ENCODE measurements around the gene ARL10. TPM values are rescaled to one million over a fixed set of nuclear protein-coding genes. Genes with fewer than 3 reads are reported as not detected.

Gene ARL10
- total RNA-seq, 1 experiment from 2014 or later, result 0.05 TPM

DNA sequence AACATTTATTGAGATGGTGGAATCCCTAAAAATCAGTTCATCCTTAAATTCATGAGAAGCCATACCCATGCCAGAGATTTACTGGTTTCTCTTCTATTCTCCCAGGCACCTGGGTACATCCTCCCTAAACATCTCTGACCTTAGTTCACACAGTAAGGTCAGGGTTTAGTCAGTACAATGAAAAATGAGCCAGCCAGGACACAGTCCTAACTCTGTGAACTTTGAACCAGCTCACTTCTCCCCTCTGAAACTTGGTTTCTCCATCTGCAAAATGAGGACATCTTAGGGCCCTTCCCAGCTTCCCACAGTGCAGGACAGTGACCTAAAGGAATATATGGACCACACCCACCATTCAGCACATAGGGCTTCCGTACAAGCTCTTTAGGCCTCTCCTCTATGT lies 21.2 kb downstream of the ARL10 start:
- no peak overlapping the region for H3K9ac ChIP-seq (ENCODE audit: low read length)
- ATAC-seq (no peak), DNase-seq (ENCODE audit: low read depth, low spot score) (no peak)
- no peak overlapping the region for H3K27ac ChIP-seq (ENCODE audit: low read depth, low read length)
- H3K4me3 ChIP-seq (replicated peaks in 1 of 2; ENCODE audit: low read depth in 1 of 2, low read length in 2 of 2), result peak overlapping the region in 1 of 2 experiments; percentile 78; a peak in 1 of 4 replicates
- H3K4me1 ChIP-seq (ENCODE audit: control insufficient read depth in 1 of 2, insufficient read depth in 2 of 2, low read length in 2 of 2), result peaks cover 11 to 22% of the 10 kb centered on the region in 2 experiments; a peak in 3 of 4 replicates
- peaks cover 64% of the 10 kb centered on the region for H3K79me2 ChIP-seq (ENCODE audit: insufficient read depth, low read length)
- H2AFZ ChIP-seq (ENCODE audit: low read depth, low read length, poor library complexity, severe bottlenecking), result no peak overlapping the region
- H3K9me3 ChIP-seq (ENCODE audit: control insufficient read depth in 1 of 2, insufficient read depth in 1 of 2, low read depth in 1 of 2, low read length in 2 of 2), result no peaks in the 10 kb centered on the region
- H3K36me3 ChIP-seq (ENCODE audit: control insufficient read depth in 1 of 2, insufficient read depth in 2 of 2, low read length in 2 of 2), result peaks cover 25 to 66% of the 10 kb centered on the region in 2 experiments; a peak in 3 of 4 replicates
- RAD21 ChIA-PET (ENCODE audit: low non-redundant PET in 1 of 2, low total read pairs in 2 of 2, uncharacterized antibody in 2 of 2, unreplicated experiment in 2 of 2), result no interaction called here
- intact Hi-C loops (cut with micrococcal nuclease), result no loop called here
- peaks cover 13% of the 10 kb centered on the region; the same call in 1 of the 2 replicates for H4K20me1 ChIP-seq (ENCODE audit: insufficient read depth)
- peak overlapping the region; percentile 86 for H3K4me2 ChIP-seq (ENCODE audit: low read length)
- POLR2A ChIA-PET, result no interaction called here
- CTCF ChIA-PET, result no interaction called here
- no peaks in the 10 kb centered on the region for H3K9me2 ChIP-seq (ENCODE audit: insufficient read depth)
- no peaks in the 10 kb centered on the region for H3K27me3 ChIP-seq (ENCODE audit: insufficient read depth, low read length)
- BruUV-seq (replicated peaks), result no TSS peak
- TF ChIP-seq, protein P1, sequence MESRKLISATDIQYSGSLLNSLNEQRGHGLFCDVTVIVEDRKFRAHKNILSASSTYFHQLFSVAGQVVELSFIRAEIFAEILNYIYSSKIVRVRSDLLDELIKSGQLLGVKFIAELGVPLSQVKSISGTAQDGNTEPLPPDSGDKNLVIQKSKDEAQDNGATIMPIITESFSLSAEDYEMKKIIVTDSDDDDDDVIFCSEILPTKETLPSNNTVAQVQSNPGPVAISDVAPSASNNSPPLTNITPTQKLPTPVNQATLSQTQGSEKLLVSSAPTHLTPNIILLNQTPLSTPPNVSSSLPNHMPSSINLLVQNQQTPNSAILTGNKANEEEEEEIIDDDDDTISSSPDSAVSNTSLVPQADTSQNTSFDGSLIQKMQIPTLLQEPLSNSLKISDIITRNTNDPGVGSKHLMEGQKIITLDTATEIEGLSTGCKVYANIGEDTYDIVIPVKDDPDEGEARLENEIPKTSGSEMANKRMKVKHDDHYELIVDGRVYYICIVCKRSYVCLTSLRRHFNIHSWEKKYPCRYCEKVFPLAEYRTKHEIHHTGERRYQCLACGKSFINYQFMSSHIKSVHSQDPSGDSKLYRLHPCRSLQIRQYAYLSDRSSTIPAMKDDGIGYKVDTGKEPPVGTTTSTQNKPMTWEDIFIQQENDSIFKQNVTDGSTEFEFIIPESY (IDR thresholded peaks at IDR 0.05; ENCODE audit: extremely low read depth, insufficient replicate concordance, low read length), result no peak
- TF ChIP-seq ZNF274 (IDR thresholded peaks at IDR 0.05; ENCODE audit: low read depth, low read length) (no peak), EGR1 (IDR thresholded peaks at IDR 0.05; ENCODE audit: low read depth) (no peak), JUND (IDR thresholded peaks at IDR 0.05) (no peak), FOSL1 (IDR thresholded peaks at IDR 0.05; ENCODE audit: low read depth) (no peak), YY1 (IDR thresholded peaks at IDR 0.05; ENCODE audit: extremely low read depth, insufficient replicate concordance, low read depth, low read length) (no peak), CBX3 (IDR thresholded peaks at IDR 0.05; ENCODE audit: low read depth) (no peak)
- TF ChIP-seq, protein P2, sequence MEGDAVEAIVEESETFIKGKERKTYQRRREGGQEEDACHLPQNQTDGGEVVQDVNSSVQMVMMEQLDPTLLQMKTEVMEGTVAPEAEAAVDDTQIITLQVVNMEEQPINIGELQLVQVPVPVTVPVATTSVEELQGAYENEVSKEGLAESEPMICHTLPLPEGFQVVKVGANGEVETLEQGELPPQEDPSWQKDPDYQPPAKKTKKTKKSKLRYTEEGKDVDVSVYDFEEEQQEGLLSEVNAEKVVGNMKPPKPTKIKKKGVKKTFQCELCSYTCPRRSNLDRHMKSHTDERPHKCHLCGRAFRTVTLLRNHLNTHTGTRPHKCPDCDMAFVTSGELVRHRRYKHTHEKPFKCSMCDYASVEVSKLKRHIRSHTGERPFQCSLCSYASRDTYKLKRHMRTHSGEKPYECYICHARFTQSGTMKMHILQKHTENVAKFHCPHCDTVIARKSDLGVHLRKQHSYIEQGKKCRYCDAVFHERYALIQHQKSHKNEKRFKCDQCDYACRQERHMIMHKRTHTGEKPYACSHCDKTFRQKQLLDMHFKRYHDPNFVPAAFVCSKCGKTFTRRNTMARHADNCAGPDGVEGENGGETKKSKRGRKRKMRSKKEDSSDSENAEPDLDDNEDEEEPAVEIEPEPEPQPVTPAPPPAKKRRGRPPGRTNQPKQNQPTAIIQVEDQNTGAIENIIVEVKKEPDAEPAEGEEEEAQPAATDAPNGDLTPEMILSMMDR (IDR thresholded peaks at IDR 0.05 in 2 of 3, conservative IDR thresholded peaks at IDR 0.05 in 1 of 3; ENCODE audit: borderline replicate concordance in 1 of 3, insufficient read depth in 1 of 3, low read depth in 2 of 3, low read length in 2 of 3), result no peak
- TF ChIP-seq, protein P3, sequence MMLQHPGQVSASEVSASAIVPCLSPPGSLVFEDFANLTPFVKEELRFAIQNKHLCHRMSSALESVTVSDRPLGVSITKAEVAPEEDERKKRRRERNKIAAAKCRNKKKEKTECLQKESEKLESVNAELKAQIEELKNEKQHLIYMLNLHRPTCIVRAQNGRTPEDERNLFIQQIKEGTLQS (IDR thresholded peaks at IDR 0.05), result no peak
